Measurements from ENCODE around the gene PCDHA11.

DNA sequence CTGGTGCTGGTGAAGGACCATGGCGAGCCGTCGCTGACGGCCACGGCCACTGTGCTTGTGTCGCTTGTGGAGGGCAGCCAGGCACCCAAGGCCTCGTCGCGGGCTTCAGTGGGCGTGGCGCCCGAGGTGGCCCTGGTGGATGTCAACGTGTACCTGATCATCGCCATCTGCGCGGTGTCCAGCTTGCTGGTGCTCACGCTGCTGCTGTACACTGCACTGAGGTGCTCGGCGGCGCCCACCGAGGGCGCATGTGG lies 10.8 kb upstream of the PCDHA11 start:
- TF ChIP-seq, protein P1, sequence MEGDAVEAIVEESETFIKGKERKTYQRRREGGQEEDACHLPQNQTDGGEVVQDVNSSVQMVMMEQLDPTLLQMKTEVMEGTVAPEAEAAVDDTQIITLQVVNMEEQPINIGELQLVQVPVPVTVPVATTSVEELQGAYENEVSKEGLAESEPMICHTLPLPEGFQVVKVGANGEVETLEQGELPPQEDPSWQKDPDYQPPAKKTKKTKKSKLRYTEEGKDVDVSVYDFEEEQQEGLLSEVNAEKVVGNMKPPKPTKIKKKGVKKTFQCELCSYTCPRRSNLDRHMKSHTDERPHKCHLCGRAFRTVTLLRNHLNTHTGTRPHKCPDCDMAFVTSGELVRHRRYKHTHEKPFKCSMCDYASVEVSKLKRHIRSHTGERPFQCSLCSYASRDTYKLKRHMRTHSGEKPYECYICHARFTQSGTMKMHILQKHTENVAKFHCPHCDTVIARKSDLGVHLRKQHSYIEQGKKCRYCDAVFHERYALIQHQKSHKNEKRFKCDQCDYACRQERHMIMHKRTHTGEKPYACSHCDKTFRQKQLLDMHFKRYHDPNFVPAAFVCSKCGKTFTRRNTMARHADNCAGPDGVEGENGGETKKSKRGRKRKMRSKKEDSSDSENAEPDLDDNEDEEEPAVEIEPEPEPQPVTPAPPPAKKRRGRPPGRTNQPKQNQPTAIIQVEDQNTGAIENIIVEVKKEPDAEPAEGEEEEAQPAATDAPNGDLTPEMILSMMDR (conservative IDR thresholded peaks at IDR 0.05; ENCODE audit: low read length) = no peak
- TF ChIP-seq EZH2phosphoT487 (IDR thresholded peaks at IDR 0.05; ENCODE audit: borderline replicate concordance, low read depth, low read length) = no peak

All from OCI-LY7 (cell line).